Neural cell (in vitro differentiated cells): ENCODE data around the gene KIF1B.

Source experiments
- CTCF ChIP-seq: fragments of 450-650 bp; IDR thresholded peaks from 2 replicates; pipeline ENCODE4 v1.5.1; 2014; ENCODE audit warnings: antibody characterized with exemption, mild to moderate bottlenecking, moderate library complexity; ENCODE audit not compliant: poor library complexity, severe bottlenecking
- EZH2 ChIP-seq: fragments of 200-600, 300-800 bp; shearing (Covaris generic), sonication (generic); IDR thresholded peaks from 2 replicates; pipeline ENCODE4 v1.6.1; 2014; ENCODE audit warnings: antibody characterized with exemption, low read length, borderline replicate concordance, mild to moderate bottlenecking; ENCODE audit not compliant: insufficient read depth, poor library complexity, severe bottlenecking
- MXI1 ChIP-seq: fragments of 450-650 bp; conservative IDR thresholded peaks from 2 replicates; pipeline ENCODE4 v1.6.1; 2014; ENCODE audit warnings: antibody characterized with exemption, mild to moderate bottlenecking; ENCODE audit not compliant: poor library complexity, severe bottlenecking
- POLR2AphosphoS5 ChIP-seq: IDR thresholded peaks from 2 replicates; pipeline ENCODE4 v1.6.1; 2012
- RAD21 ChIP-seq: fragments of 450-650 bp; conservative IDR thresholded peaks from 2 replicates; pipeline ENCODE4 v1.6.1; 2014; ENCODE audit warnings: antibody characterized with exemption, mild to moderate bottlenecking, moderate library complexity
- REST ChIP-seq: IDR thresholded peaks from 2 replicates; pipeline ENCODE4 v1.6.1; 2012; ENCODE audit warnings: borderline replicate concordance
- TAF1 ChIP-seq: IDR thresholded peaks from 2 replicates; pipeline ENCODE4 v1.6.1; 2012; ENCODE audit warnings: low read depth

- TF ChIP-seq CTCF (no peak), POLR2AphosphoS5 (no peak), EZH2 (no peak), TAF1 (no peak), RAD21 (no peak), MXI1 (no peak), REST (no peak)
These were observed 115.2 kb downstream of the KIF1B start for GRCh38 chr1:10325521-10325920.
